GM19239 (cell line): ENCODE measurements around the gene OR10T2.
"Not testable (repeated sequence)": the region's sequence is repeated elsewhere in the genome, so short reads cannot be mapped to it uniquely, and the experiment has no call there.

Source experiments
- DNase-seq: peaks from one replicate; pipeline ENCODE4 v3.0.0; 2011; ENCODE audit warnings: low spot score; ENCODE audit not compliant: insufficient read length
- FAIRE-seq: peaks from 2 replicates; lab custom pipeline; 2011; peaks lifted over from hg19 to GRCh38; lab: Jason Lieb, UNC

The OR10T2 gene, protein sequence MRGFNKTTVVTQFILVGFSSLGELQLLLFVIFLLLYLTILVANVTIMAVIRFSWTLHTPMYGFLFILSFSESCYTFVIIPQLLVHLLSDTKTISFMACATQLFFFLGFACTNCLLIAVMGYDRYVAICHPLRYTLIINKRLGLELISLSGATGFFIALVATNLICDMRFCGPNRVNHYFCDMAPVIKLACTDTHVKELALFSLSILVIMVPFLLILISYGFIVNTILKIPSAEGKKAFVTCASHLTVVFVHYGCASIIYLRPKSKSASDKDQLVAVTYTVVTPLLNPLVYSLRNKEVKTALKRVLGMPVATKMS

DNA sequence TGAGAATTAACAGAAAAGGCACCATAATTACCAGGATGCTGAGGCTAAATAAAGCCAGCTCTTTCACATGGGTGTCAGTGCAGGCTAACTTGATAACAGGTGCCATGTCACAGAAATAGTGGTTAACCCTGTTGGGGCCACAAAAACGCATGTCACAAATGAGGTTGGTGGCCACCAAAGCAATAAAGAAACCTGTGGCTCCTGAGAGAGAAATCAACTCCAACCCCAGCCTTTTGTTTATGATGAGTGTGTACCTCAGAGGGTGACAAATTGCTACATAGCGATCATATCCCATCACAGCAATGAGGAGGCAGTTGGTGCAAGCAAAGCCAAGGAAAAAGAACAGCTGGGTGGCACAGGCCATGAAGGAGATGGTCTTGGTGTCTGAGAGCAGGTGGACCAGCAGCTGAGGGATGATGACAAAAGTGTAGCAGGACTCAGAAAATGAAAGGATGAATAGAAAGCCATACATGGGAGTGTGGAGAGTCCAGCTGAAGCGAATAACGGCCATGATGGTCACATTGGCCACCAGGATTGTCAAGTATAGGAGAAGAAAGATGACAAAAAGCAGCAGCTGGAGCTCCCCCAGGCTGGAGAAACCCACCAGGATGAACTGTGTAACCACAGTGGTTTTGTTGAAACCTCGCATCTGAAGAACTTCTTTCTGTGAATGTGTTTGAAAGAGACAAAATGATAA is at the start of gene OR10T2:
Gene OR10T2 (minus strand): TSS at position 649 of the 697 bp plus-strand sequence. CDS start 0 bp downstream, at position 649.
- FAIRE-seq (no peak), DNase-seq (no peak)

DNA sequence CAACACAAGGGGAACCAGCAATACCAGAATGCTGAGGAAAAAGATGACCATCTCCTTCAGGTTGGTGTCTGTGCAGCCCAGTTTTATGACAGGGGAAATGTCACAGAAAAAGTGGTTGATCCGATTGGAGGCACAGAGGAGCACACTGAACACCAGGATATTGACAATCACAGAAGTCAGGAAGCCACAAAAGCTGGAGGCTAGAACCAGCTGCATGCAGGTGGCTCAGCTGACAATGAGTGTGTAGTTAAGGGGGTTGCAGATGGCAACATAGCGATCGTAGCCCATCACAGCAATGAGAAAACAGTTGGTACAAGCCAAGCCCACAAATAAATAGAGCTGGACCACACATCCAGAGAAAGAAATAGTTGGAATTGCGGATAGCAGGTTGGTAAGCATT is 46.1 kb upstream of the OR10T2 start:
- DNase-seq (no peak), FAIRE-seq (no peak)

DNA sequence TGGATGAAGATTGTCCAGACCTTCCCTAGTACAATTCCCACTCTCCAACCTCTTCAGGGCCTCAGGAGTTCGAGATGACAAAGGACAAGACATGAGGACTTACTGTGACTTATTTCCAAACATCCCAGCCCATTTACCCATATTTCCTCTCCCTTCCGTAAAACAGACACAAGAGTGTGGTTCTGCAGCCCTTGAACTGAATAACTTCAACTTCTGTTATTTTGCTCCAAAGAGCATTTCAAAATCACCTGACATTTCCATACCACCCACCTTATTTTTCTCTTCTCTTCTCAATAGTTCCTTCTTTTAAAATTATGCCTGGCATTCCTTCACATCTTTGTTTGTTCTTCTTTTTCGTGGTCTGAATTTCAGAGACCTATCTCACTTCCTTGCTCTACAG is 35.5 kb upstream of the OR10T2 start:
- FAIRE-seq, result no peak
- no peak for DNase-seq

DNA sequence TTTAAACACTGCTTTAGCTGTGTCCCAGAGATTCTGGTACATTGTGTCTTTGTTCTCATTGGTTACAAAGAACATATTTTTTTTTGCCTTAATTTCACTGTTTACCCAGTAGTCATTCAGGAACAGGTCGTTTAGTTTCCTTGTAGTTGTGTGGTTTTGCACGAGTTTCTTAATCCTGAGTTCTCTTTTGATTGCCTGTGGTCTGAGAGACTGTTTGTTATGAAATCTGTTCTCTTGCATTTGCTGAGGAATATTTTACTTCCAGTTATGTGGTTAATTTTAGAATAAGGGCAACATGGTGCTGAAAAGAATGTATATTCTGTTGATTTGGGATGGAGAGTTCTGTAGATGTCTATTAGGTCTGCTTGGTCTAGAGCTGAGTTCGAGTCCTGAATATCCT is 30.9 kb upstream of the OR10T2 start:
- FAIRE-seq, DNase-seq: not testable (repeated sequence)

DNA sequence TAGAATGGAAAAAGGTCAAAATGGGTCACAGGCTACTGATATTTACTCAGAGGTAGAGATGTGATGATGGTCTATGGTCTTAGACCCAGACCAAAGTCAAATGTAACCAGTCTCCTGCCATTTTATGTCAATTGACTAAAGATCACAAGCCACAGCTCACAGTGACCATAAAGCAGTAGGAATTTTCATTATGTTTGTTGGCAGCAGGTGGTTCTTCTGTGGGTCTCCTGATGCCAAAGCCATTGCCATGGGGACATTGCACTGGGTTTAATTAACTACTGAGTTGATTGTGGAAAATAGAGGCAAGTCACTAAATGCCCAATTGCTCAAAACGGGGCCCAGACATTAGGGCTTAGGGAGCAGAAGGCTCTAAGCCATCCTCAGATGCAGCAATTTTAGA is 26.9 kb upstream of the OR10T2 start, which contains the start of gene OR10K2:
Gene OR10K2 (minus strand): TSS at position 101 of the 400 bp plus-strand sequence. CDS start 5,371 bp downstream, outside the sequence.
- FAIRE-seq, result no peak
- DNase-seq, result no peak

- no peak for DNase-seq
Measured at GRCh38 chr1:158425027-158425426, 25.8 kb upstream of the OR10T2 start.

GRCh38 chr1:158422212-158422611 is 22.9 kb upstream of the OR10T2 start:
- no peak for FAIRE-seq
- no peak for DNase-seq

More at GRCh38 chr1:158425027-158425426, 25.8 kb upstream of the OR10T2 start:
- no peak for FAIRE-seq

GRCh38 chr1:158417586-158417985 is 18.3 kb upstream of the OR10T2 start:
- DNase-seq (no peak), FAIRE-seq (no peak)

- no peak for FAIRE-seq
Measured at GRCh38 chr1:158414651-158415345, 15.5 kb upstream of the OR10T2 start.

GRCh38 chr1:158407092-158407491 is 7.8 kb upstream of the OR10T2 start:
- DNase-seq, result no peak
- no peak for FAIRE-seq

More at GRCh38 chr1:158414651-158415345, 15.5 kb upstream of the OR10T2 start:
- DNase-seq, result no peak

GRCh38 chr1:158400871-158401270 is 1.6 kb upstream of the OR10T2 start:
- FAIRE-seq (no peak), DNase-seq (no peak)

GRCh38 chr1:158396646-158397045 is 2.6 kb downstream of the OR10T2 start:
- FAIRE-seq (no peak), DNase-seq (no peak)

GRCh38 chr1:158393476-158393875 is 5.8 kb downstream of the OR10T2 start:
- no peak for FAIRE-seq
- no peak for DNase-seq

DNA sequence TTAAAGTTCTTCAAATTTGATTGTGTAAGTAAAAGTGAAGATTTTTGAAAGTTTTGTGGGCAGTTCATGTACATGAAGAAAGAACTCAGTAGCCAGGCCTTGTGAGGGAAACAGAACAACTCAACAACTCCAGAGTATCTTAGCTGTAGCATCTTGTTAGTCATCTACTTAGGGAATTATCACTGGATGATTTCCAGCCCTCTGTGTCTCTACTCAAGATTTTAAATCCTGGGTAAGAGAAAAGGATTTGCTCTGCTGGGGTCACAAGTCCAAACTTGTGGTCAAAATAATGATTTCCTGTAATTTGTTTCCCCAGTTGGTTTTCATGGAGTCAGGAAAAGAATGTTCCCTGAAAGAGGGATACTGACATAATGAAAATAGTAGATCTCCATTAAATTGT is 8.2 kb downstream of the OR10T2 start:
- DNase-seq, result no peak

DNA sequence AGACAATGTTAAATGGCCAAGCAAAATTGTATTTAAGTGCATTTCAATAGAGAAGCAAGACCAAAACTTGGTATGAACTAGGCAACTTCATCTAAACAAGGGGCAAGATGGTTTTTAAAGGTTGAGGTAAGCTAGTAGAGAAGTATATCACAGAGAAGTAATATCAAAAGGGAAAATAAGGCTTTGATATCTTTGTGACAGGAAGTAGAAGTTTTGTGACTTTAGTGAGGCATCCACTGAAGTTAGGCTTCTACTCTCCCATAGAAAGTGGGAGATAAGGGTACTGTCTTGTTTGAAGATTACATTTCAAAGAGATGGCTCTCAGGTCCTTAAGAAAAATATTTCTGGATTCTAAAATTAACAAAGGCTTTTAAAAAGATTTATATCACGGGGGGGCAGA is 8.9 kb downstream of the OR10T2 start:
- no peak for DNase-seq
- FAIRE-seq, result no peak

More for the DNA sequence above, 8.2 kb downstream of the OR10T2 start:
- no peak for FAIRE-seq

GRCh38 chr1:158374860-158375259 is 24.4 kb downstream of the OR10T2 start:
- DNase-seq (no peak), FAIRE-seq (no peak)

DNA sequence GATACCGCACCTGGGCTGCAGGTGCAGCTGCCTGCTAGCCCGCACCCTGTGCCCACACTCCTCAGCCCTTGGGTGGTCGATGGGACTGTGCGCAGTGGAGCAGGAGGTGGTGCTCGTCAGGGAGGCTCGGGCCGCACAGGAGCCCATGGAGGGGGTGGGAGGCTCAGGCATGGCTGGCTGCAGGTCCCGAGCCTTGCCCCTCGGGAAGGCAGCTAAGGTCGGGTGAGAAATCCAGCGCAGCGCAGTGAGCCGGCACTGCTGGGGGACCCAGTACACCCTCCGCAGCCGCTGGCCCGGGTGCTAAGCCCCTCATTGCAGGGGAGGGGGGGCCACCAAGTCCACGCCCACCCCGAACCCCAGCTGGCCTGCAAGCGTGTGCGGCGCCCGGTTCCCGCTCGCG is 25.2 kb downstream of the OR10T2 start:
- DNase-seq, FAIRE-seq: not testable (repeated sequence)

GRCh38 chr1:158371188-158371953 is 27.9 kb downstream of the OR10T2 start:
- no peak for FAIRE-seq

GRCh38 chr1:158366783-158367182 is 32.5 kb downstream of the OR10T2 start:
- DNase-seq, result no peak
- no peak for FAIRE-seq

More at GRCh38 chr1:158371188-158371953, 27.9 kb downstream of the OR10T2 start:
- no peak for DNase-seq

DNA sequence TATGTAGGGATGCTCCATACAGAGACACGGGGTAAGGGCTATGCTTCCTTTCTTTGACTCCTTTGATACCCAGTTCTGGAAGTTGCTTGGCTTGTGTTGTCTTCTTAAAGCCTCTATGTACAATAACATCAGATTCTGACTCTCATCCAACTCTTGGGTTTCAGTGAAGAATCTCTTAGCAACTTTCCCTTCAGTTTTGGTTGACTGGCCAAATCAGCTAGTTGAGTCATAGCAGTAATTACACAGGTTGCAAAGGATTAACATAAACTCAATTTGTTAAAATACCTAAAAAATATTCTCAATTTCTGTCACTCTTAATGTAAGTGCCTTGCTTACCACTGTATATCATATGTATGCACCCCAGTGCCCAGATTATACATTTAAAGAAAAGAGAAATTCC is 36.3 kb downstream of the OR10T2 start:
- FAIRE-seq (no peak), DNase-seq (no peak)
